ENCODE data around the gene CPNE5. TPM values are rescaled to one million over a fixed set of nuclear protein-coding genes. Genes with fewer than 3 reads are reported as not detected.
A peak's percentile ranks its signal among the peaks of the same experiment; 100 is the strongest.
"Not testable (repeated sequence)": the region's sequence is repeated elsewhere in the genome, so short reads cannot be mapped to it uniquely, and the experiment has no call there.

Gene CPNE5
- total RNA-seq, 1 experiment from 2014 or later: 0.63 TPM

DNA sequence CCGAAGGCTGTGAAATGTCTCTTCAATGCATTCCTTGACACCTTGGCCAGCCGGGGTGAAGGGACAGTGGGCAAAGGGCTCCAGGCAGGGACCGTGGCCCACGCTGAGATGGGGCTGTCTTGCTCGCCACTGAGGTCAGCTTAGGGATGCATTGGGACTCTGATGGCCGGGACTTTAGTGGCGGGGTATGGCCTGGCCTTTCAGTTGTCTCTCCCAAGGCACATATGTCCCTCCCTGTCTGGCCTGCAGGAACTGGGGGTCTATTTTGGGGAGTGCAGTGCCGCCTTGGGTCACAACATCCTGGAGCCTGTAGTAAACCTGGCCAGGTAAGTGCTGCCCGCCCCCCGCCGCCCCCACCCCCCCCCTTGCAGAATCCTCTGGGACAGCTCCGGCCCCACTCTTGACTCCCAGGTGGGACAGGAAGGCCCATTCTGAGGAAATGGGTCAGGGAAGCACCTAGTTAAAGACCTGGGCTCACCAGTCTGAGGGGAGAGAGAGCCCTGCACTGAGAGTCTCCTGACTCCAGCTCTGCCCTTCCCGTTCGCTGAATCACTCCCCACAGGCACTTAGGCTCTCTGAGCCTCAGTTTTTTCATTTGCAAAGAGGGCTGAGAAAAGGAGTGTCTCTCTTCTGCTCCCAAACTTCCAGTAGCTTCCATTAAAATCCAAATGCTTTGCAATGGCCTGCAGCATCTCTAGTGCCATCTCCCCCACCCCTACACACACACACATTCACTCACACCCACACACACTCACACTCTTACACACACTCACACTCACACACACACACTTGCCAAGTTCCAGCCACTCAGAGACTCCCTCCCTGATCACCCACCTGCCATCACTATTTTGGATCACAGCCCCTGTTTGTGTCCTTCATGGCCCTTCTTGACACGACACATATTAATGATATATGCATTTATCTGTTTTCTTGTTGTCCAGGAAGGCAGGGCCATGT is 108.5 kb downstream of the CPNE5 start:
- in situ Hi-C loops (cut with HindIII; ENCODE audit: low pct_unique_long_range_greater_than_20kb, low sequenced_read_pairs): no loop called here
- no peak for DNase-seq (ENCODE audit: low read depth, low spot score)

DNA sequence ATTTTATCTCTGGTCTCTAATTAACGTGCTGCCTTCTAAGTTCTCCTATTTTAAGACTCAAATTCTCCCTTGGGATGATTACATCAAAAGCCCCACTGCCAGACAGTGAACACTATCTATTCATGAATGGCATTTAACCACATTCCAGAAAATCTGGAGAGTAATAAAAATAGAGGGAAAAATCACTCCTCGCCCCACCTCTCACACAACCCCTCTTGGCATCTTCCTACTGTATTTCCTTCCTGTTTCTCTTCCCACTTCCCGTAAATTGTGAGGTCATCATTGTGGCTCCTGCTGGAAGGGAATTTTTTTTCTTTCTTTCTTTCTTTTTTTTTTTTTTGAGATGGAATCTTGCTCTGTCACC is 110.1 kb downstream of the CPNE5 start:
- in situ Hi-C loops (cut with HindIII; ENCODE audit: low pct_unique_long_range_greater_than_20kb, low sequenced_read_pairs): no loop called here
- peak; percentile 37 for DNase-seq (ENCODE audit: low read depth, low spot score)

DNA sequence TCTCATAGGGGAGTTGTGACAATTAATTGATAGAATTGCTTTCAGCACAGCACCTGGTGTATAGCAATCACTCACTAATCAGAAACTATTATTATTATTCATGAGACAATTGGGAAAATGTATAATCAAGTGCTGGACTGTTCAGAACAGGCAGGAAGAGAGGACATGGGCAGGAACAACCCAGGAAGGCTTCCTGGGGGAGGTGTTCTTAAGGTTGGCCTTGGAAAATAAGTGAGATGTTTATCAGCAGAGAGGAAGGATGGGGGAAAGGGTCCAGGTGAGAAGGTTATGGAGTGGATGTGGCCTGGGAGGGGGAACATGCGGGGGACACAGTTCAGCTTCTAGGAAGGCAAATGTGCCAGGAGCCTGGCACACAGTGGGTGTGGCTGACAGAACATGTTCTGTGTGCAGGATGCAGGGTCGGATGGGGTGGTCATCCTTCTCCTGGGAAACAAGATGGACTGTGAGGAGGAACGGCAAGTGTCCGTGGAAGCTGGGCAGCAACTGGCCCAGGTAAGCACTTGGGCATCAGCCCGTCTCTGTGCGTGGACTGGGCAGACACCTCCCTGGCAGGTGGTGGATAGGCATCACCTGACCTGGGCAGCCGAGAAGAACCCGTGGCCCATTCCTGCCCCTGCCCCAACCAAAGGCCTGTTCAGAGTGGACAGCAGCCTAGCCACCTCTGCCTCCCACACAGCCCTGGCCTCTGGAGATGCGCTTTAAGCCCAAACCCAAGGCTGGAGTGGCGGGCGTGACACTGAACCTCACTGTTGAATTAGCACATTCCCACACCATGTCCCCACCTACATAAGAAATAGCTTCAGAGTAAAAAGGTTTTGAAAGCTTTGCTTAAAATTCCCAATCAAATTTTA is 110.7 kb downstream of the CPNE5 start:
- in situ Hi-C loops (cut with HindIII; ENCODE audit: low pct_unique_long_range_greater_than_20kb, low sequenced_read_pairs): no loop called here
- no peak for DNase-seq (ENCODE audit: low read depth, low spot score)

DNA sequence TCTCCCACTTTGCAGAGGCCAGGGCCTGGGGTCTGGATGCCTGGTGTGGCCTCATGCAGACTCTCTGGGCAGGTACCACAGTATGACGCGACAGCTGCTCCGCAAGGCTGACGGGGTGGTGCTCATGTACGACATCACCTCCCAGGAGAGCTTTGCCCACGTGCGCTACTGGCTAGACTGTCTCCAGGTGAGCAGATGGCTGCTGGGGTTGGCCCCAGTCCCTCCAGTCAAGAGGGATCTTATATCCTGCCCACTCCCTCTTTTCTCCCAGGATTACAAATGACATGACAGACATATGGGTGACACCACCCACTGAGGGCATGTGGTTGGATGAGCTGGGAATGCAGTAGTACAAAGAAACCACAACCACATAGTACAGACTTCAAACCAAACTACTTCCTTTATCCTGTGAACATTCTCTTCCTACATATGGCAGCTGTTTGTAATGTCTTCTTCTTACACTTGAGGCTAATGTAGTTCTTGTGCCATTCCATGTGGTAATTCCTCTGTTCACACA is 111.7 kb downstream of the CPNE5 start:
- no peak for DNase-seq (ENCODE audit: low read depth, low spot score)
- in situ Hi-C loops (cut with HindIII; ENCODE audit: low pct_unique_long_range_greater_than_20kb, low sequenced_read_pairs): no loop called here

DNA sequence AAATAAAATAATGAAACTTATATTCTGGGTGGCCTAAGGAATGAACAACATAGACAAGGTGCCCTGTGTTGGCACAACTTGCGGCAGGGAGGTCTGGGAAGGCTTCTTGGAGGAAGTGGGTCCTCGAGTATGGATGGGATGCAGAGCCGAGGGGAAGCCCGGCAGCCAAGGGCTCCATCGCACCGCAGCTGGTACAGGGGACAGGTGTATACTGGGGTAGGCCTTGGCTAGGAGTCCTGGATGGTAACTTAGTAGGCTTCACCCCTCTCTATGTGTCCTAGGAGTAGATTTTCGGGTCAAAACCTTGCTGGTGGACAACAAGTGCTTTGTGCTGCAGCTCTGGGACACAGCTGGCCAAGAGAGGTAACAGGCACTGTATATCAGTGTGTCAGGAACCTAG is 113.7 kb downstream of the CPNE5 start:
- no peak for DNase-seq (ENCODE audit: low read depth, low spot score)
- in situ Hi-C loops (cut with HindIII; ENCODE audit: low pct_unique_long_range_greater_than_20kb, low sequenced_read_pairs): no loop called here

DNA sequence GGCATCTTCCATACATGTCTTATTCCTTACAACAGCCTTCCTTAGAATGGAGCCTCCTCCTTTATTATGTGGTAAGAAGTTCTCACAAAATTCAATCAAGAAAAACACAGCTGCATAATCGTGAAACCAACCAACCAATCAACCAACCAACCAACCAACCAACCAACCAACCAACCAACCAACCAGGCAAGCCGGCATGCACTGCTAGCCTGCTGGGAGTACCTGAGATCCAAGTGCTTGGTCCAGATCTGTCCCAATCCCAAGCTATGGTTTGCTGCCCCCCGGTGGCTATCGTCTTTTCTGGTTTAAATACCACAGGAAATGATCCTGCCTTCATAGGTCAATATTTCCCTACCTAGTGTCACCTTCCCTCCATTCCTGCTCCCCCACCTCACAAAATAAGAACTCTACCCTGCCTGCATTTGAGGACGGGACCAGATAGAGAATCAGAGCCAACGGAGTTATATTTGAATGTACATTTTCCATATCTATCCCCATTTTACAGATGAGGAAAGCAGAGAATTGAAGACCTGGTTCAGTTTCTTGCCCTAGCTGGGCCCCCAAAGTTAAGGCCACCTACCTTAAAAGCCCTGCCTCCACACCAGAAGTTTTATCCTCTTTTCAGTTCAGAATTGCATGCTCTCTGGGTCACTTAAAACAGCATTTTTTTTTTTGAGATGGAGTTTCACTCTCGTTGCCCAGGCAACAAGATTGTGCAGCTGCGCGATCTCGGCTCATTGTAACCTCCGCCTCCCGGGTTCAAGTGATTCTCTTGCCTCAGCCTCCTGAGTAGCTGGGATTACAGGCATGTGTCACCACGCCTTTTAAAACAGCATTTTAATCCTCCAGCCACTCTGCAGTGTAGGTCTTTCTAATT is 114.5 kb downstream of the CPNE5 start:
- in situ Hi-C loops (cut with HindIII; ENCODE audit: low pct_unique_long_range_greater_than_20kb, low sequenced_read_pairs): no loop called here

DNA sequence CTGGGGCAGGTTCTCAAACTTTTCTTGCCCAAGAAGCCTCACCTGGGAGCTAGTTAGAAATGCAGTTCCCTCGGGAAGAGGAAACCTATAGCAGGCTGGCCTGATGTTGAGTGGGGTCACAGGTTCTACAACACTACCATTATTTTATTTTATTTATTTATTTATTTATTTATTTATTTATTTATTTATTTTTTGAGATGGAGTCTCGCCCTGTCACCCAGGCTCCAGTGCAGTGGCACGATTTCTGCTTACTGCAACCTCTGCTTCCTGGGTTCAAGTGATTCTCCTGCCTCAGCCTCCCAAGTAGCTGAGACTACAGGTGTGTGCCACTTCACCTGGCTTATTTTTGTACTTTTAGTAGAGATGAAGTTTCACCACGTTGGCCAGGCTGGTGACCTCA is 115.3 kb downstream of the CPNE5 start:
- DNase-seq (ENCODE audit: low read depth, low spot score); in situ Hi-C loops (cut with HindIII; ENCODE audit: low pct_unique_long_range_greater_than_20kb, low sequenced_read_pairs): not testable (repeated sequence)

More for the DNA sequence above, 114.5 kb downstream of the CPNE5 start:
- peak; percentile 84 for DNase-seq (ENCODE audit: low read depth, low spot score)

DNA sequence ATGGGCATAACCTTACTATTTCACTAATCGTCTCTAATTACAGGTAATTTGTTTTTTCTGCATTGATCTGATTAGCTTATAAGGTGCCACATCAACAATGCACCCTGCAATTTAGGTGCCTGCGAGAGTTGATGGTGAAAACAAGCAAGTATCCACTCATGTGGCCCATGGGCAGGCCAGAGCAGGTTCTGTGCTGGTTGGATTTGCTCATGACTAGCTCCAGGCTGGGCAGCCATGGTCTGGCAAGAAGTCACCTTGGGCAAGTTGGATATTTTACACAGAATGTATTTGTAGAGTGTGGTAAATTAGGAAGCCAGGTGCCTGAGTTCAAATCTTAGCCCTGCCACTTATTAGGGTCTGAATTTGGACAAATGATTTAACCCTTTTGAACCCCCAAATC is 116.4 kb downstream of the CPNE5 start:
- in situ Hi-C loops (cut with HindIII; ENCODE audit: low pct_unique_long_range_greater_than_20kb, low sequenced_read_pairs): no loop called here
- DNase-seq (ENCODE audit: low read depth, low spot score): no peak

DNA sequence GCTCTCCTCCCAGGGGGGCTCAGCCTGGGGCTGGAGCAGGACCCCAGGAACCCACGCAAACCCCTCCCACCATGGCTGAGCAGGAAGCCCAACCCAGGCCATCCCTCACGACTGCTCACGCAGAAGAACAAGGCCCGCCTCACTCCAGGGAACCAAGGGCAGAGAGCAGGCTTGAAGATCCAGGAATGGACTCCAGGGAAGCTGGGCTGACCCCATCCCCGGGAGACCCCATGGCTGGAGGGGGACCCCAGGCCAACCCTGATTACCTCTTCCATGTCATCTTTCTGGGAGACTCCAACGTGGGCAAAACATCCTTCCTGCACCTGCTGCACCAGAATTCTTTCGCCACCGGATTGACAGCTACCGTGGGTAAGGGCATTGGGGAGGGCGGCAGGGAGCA is 116.9 kb downstream of the CPNE5 start:
- DNase-seq (ENCODE audit: low read depth, low spot score): no peak
- in situ Hi-C loops (cut with HindIII; ENCODE audit: low pct_unique_long_range_greater_than_20kb, low sequenced_read_pairs): no loop called here

DNA sequence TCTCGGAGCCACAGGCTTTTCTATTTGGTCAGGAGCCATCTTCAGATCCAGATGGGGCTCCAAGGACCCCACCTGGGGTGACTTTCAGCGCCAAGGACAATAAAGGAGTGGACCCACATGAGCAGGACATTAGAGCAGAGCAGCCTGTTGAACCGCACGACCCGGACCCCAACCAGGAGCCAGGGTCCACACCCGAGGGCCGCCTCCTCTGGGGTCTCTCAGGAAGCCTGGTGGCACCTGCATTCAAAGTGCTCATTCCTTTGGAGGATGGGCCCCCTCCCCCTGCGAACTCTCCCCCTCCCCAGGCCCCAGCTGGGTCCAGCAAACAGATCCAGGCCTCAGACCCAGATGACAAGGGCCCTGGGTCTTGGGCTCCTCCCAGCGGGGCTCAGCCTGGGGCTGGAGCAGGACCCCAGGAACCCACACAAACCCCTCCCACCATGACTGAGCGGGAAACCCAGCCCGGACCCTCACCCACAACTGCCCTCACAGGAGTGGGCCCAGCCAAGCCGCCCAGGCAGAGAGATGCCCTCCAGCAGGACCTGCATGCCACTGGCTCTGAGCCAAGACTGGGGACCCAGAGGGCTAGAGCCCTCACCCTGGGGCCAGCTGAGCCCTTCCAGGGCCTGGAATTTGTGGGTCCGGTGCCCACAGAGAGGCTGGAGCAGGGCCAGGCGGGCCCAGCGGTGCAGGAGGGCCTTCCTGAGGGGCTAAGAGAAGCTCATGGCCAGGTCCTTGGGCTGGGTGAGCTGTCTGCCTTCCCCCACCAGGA is 117.7 kb downstream of the CPNE5 start:
- in situ Hi-C loops (cut with HindIII; ENCODE audit: low pct_unique_long_range_greater_than_20kb, low sequenced_read_pairs): no loop called here
- DNase-seq (ENCODE audit: low read depth, low spot score): no peak

DNA sequence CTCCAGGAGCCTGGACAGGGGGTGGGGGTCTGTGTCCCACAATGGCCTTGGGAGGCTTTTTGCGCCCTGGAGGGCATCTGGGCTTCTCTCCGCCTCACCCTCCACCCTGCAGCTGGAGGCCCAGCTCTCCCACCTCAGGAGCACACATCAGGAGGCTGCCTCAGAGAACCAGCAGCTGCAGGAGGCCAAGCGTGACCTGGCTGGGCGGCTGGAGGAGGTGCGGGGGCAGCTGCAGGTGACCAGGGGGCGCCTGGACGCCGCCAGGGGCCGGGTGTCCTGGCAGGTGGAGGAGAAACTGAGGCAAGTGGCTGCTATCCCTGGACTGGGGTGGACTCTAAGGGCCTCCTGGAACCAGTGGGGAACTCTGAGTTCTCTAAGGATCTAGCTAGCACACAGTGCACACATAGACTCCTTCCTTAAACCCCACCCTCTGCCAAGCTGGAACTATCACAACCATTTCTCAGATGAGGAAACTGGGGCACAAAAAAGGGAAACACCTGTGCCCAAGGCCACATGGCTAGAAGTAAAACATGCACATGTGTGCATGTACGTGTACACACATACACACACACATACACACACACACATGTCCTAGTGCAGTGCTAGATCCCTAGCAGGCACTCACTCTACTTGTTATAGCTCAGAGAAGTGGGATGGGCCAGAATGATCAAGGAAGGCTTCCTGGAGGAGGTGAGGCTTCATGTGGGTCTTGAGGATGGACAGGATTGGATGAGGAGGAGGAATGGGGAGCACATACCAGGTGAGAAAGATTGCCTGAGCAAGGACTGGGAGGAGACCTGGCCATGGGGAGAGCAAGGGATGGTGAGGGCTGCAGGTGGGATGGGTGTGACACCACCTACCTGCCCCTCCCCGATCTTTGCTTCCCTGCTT is 118.7 kb downstream of the CPNE5 start:
- DNase-seq (ENCODE audit: low read depth, low spot score): no peak
- in situ Hi-C loops (cut with HindIII; ENCODE audit: low pct_unique_long_range_greater_than_20kb, low sequenced_read_pairs): no loop called here

DNA sequence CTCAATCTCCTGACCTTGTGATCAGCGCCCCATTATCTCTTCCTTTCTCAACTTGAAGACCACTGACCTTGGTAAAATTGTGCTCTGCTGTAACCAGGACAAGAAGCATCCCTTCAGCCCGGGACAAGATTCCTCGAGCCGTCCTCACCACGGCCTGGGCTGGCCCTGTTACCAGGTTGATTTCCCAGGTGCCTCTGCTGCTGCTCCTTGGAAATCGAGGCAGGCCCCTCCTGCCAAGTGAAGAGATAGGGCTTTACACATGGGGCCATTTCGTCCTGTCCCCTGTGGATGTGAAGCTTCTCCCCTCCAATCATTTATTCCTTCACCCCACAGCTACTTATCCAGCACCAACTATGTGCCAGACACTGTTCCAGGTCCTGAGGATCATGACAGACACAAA is 120.1 kb downstream of the CPNE5 start:
- in situ Hi-C loops (cut with HindIII; ENCODE audit: low pct_unique_long_range_greater_than_20kb, low sequenced_read_pairs): no loop called here
- DNase-seq (ENCODE audit: low read depth, low spot score): no peak

DNA sequence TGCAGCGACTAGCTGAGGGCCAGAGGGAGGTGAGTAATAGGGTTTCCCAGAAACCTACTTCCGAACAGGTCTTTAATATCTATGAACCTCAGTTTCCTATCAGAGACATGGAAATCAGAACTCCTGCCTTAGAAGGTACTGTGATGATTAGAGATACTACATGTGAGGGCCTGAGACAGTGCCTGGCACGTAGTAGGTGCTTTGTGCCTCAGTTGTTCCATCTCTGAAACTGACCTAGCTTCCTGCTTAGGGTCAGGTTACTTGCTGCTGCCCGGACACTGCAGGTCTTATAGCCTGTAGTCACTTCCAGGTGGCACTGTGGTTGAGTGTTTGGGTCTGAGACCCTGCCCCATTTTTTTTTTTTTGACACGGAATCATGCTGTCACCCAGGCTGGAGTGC is 120.7 kb downstream of the CPNE5 start:
- in situ Hi-C loops (cut with HindIII; ENCODE audit: low pct_unique_long_range_greater_than_20kb, low sequenced_read_pairs): no loop called here
- no peak for DNase-seq (ENCODE audit: low read depth, low spot score)

DNA sequence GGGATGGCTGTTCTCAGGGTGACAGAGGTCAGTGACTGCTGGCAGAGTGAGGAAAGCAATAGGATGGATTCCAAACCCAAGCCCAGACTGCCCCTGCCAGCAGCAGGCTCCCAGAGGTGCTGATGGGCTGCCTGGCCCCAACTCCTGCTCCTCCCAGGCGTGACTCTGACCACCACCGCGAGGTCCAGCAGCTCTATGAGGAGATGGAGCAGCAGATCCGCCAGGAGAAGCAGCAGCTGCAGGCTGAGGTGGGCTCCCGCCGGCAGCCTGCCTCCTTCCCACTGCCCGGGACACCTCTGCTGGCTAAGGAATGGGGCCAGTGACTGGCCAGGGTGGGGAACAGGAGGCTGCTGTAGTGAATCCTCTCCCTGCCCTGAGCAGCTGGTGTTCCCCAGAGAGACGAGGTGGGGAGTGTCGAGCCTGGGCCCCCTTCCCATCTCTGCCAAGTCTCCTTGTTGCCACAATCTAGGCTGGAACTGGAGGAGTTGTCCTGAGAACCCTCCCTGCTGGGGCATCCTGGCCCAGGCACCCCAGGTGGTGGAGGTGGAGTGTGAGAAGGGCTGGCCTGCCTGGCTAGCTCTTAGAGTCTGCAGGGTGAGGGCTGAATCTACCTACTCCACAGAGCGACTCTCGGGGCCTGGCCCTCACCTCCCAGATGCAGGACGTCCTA is 121.2 kb downstream of the CPNE5 start:
- in situ Hi-C loops (cut with HindIII; ENCODE audit: low pct_unique_long_range_greater_than_20kb, low sequenced_read_pairs): no loop called here
- no peak for DNase-seq (ENCODE audit: low read depth, low spot score)

DNA sequence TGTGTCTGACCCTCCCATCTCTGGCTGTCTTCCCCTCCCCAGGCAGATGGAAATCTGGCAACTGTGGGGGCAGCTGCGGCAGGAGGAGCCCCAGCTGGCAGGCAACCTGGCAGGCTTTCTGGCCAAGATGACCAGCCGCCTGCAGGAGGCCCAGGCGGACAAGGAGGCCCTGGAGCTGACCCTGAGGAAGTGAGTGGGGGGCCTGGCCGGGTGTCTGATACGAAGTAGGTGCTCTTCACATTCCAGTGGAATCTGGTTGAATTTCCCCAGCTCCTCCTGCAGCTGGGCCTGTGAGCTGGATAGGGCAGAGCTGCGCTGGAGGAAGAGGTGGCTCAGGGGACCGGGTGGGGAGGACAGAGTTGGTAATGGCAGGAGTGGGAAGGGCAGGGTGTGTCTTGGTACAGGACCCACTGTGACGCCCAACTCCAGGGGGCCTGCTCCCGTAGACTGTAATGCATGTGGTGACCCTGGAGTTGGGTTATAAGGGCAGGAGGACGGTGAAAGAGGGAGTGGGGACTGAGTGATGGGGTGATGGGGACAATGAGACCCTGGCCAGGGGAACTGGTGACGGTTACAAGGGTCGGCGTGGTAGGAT is 121.9 kb downstream of the CPNE5 start:
- in situ Hi-C loops (cut with HindIII; ENCODE audit: low pct_unique_long_range_greater_than_20kb, low sequenced_read_pairs): no loop called here

More for the DNA sequence above, 121.9 kb downstream of the CPNE5 start:
- no peak for DNase-seq (ENCODE audit: low read depth, low spot score)
